Hippocampal formation (tissue), 2 donors: Measurements from ENCODE around the gene RASSF10.

Source experiments
- DNase-seq, 2 donors: peaks; one replicate each; lab custom pipeline; 2025; lab: John Stamatoyannopoulos, UW

The RASSF10 gene

GRCh38 chr11:13055200-13055599, 46.1 kb downstream of the RASSF10 start:
- no peak for DNase-seq

GRCh38 chr11:13061294-13061990, 52.3 kb downstream of the RASSF10 start:
- no peak for DNase-seq
